HFFc6 (cell line): ENCODE measurements around the gene ZNF32. TPM values are rescaled to one million over a fixed set of nuclear protein-coding genes. Genes with fewer than 3 reads are reported as not detected.

Experiments used
- DNase-seq: peaks from one replicate; pipeline ENCODE4 v3.0.0-alpha.2; 2018
- H3K27ac Mint-ChIP-seq: 2 replicates; pipeline ENCODE4 v1.8.0; 2020; ENCODE audit warnings: mild to moderate bottlenecking, mixed read lengths
- H3K27me3 Mint-ChIP-seq: 2 replicates; pipeline ENCODE4 v1.8.0; 2021; ENCODE audit warnings: mild to moderate bottlenecking, moderate library complexity, mixed read lengths; ENCODE audit not compliant: insufficient read depth
- H3K36me3 Mint-ChIP-seq: 2 replicates; pipeline ENCODE4 v1.8.0; 2021; ENCODE audit warnings: low read depth, mixed read lengths
- H3K4me1 Mint-ChIP-seq: 2 replicates; pipeline ENCODE4 v1.8.0; 2020; ENCODE audit warnings: low read depth, mixed read lengths
- H3K4me3 Mint-ChIP-seq: 2 replicates; pipeline ENCODE4 v1.8.0; 2020; ENCODE audit warnings: mild to moderate bottlenecking, moderate library complexity, mixed read lengths
- H3K9me3 Mint-ChIP-seq: 2 replicates; pipeline ENCODE4 v1.8.0; 2020; ENCODE audit warnings: mild to moderate bottlenecking, mixed read lengths
- CTCF ChIP-seq: fragments of 200-600 bp; sonication (generic); IDR thresholded peaks from 2 replicates; pipeline ENCODE4 v1.5.0; 2021; ENCODE audit warnings: antibody characterized with exemption, mild to moderate bottlenecking
- total RNA-seq, 6 experiments: library from RNA; stranded (reverse); fragmentation: NEBNext Ultra II Directional; extraction: Animal tissue kit (Norgen Biotek cat#: 25700); gene quantifications; 2 replicates in 1 of 6; 3 replicates in 5 of 6; pipeline ENCODE4 v1.2.3, GENCODE V29; 2021

Gene ZNF32
- total RNA-seq, 6 experiments from 2014 or later = 12.7 to 23.6 (median 15.3) TPM

DNA sequence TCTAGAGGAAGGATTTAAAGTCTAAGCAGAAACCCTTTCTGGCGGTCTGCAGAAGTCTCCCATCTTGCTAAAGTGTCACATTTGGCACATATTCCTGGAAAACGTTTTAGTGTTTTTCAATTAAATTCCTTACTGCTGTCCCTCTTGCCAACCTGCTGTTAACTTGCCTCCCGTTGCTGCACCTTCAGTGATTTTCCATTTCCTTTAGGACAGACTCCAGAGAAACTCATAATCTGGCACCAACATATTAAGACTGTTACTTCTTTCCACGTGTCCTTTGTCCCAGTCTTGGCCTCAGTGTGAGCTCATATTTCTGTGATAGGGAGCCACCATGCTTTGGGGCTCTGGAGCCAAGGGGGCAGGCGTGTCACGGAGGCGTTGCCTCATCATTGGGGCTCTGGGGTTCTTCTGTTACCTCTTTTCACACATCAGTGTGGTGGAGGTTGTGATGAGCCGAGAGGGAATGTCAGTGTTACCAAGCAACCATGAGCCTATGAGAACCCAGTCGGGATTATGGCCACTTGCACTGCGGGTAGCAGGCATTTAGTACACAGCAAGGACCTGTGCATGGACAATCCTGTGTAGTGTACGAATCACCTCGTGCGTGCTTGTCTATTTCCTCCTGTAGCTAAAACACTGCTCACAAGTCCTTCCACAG is 26.0 kb upstream of the ZNF32 start:
- H3K4me3 Mint-ChIP-seq = no peak overlapping the region
- H3K4me1 Mint-ChIP-seq = peaks cover 23% of the 10 kb centered on the region
- no peak for DNase-seq
- H3K36me3 Mint-ChIP-seq = no peaks in the 10 kb centered on the region; the same call in none of the 2 replicates
- no peak overlapping the region for H3K27ac Mint-ChIP-seq
- no peaks in the 10 kb centered on the region for H3K27me3 Mint-ChIP-seq
- peaks cover 9% of the 10 kb centered on the region for H3K9me3 Mint-ChIP-seq
- TF ChIP-seq CTCF = no peak

GRCh38 chr10:43673471-43673870 is 24.8 kb upstream of the ZNF32 start:
- no peaks in the 10 kb centered on the region; the same call in 1 of the 2 replicates for H3K36me3 Mint-ChIP-seq
- no peak overlapping the region for H3K27ac Mint-ChIP-seq
- no peak overlapping the region for H3K4me3 Mint-ChIP-seq
- peaks cover 9% of the 10 kb centered on the region for H3K9me3 Mint-ChIP-seq
- no peak for TF ChIP-seq CTCF
- H3K27me3 Mint-ChIP-seq = no peaks in the 10 kb centered on the region; the same call in 1 of the 2 replicates
- peaks cover 22% of the 10 kb centered on the region for H3K4me1 Mint-ChIP-seq
- no peak for DNase-seq

GRCh38 chr10:43671659-43672531 is 23.2 kb upstream of the ZNF32 start:
- DNase-seq = peak; percentile 71
- H3K9me3 Mint-ChIP-seq = peaks cover 9% of the 10 kb centered on the region
- peak overlapping the region; percentile 2; the same call in 1 of the 2 replicates for H3K4me3 Mint-ChIP-seq
- peaks cover 3% of the 10 kb centered on the region; the same call in 1 of the 2 replicates for H3K27me3 Mint-ChIP-seq
- no peak overlapping the region for H3K27ac Mint-ChIP-seq
- H3K36me3 Mint-ChIP-seq = no peaks in the 10 kb centered on the region; the same call in 1 of the 2 replicates
- TF ChIP-seq CTCF = peak; percentile 95
- peaks cover 22% of the 10 kb centered on the region for H3K4me1 Mint-ChIP-seq

GRCh38 chr10:43669386-43669785 is 20.7 kb upstream of the ZNF32 start:
- DNase-seq = no peak
- Mint-ChIP-seq H3K4me1 (peaks cover 18% of the 10 kb centered on the region), H3K4me3 (no peak overlapping the region), H3K27ac (no peak overlapping the region), H3K27me3 (peaks cover 3% of the 10 kb centered on the region; the same call in 1 of the 2 replicates), H3K36me3 (no peaks in the 10 kb centered on the region), H3K9me3 (no peaks in the 10 kb centered on the region)
- TF ChIP-seq CTCF = no peak

- H3K4me3 Mint-ChIP-seq = no peak overlapping the region
- no peak for TF ChIP-seq CTCF
- peaks cover 3% of the 10 kb centered on the region; the same call in 1 of the 2 replicates for H3K27me3 Mint-ChIP-seq
- H3K9me3 Mint-ChIP-seq = no peaks in the 10 kb centered on the region
- DNase-seq = no peak
- peaks cover 10% of the 10 kb centered on the region for H3K4me1 Mint-ChIP-seq
- H3K36me3 Mint-ChIP-seq = no peaks in the 10 kb centered on the region
- H3K27ac Mint-ChIP-seq = no peak overlapping the region
Measured at GRCh38 chr10:43667761-43668386, 19.2 kb upstream of the ZNF32 start.
